GM12891 (cell line): ENCODE data around the gene PTPN22.
A peak's percentile ranks its signal among the peaks of the same experiment; 100 is the strongest.

Experiments
- DNase-seq: peaks from one replicate; pipeline ENCODE4 v3.0.0; 2011; ENCODE audit warnings: low spot score; ENCODE audit not compliant: insufficient read length
- FAIRE-seq: peaks from 2 replicates; lab custom pipeline; 2011; peaks lifted over from hg19 to GRCh38; lab: Jason Lieb, UNC
- PAX5 ChIP-seq: IDR thresholded peaks from 2 replicates; pipeline ENCODE4 v1.6.1; 2011; ENCODE audit warnings: low read length, moderate library complexity, mild to moderate bottlenecking; ENCODE audit not compliant: insufficient read depth, severe bottlenecking
- POLR2A ChIP-seq: IDR thresholded peaks from 2 replicates; pipeline ENCODE4 v1.6.1; 2011; ENCODE audit warnings: low read depth, low read length, control low read depth
- POLR2AphosphoS5 ChIP-seq: IDR thresholded peaks from 2 replicates; pipeline ENCODE4 v1.6.1; 2011; ENCODE audit warnings: low read depth, low read length, control low read depth
- POU2F2 ChIP-seq: IDR thresholded peaks from 2 replicates; pipeline ENCODE4 v1.6.1; 2011; ENCODE audit warnings: low read depth, mild to moderate bottlenecking, control low read depth, low read length, moderate library complexity
- SPI1 ChIP-seq: IDR thresholded peaks from 2 replicates; pipeline ENCODE4 v1.6.1; 2011; ENCODE audit warnings: low read depth, low read length, control low read depth
- TAF1 ChIP-seq: IDR thresholded peaks from 2 replicates; pipeline ENCODE4 v1.6.1; 2011; ENCODE audit warnings: low read depth, low read length, control low read depth

The PTPN22 gene

DNA sequence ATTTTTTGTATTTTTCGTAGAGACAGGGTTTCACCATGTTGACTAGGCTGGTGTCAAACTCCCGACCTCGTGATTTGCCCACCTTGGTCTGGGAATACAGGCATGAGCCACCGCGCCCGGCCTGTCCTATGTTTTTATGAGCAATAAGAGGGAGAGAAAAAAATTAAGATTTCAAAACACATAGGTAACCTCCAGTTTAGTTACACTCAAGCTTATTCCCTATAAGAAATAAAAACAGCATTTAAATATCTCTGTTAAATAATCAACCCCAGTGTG lies 66.3 kb downstream of the PTPN22 start:
- no peak for FAIRE-seq
- TF ChIP-seq POLR2A, result no peak
- TF ChIP-seq TAF1, result no peak
- TF ChIP-seq PAX5, result no peak
- no peak for TF ChIP-seq POU2F2
- no peak for TF ChIP-seq SPI1
- no peak for TF ChIP-seq POLR2AphosphoS5
- no peak for DNase-seq

GRCh38 chr1:113804421-113805255 lies 66.9 kb downstream of the PTPN22 start:
- TF ChIP-seq POLR2A, result no peak
- TF ChIP-seq PAX5, result no peak
- no peak for TF ChIP-seq POU2F2
- no peak for TF ChIP-seq SPI1
- TF ChIP-seq POLR2AphosphoS5, result no peak
- no peak for TF ChIP-seq TAF1
- no peak for FAIRE-seq
- no peak for DNase-seq

GRCh38 chr1:113802367-113803007 lies 69.0 kb downstream of the PTPN22 start:
- FAIRE-seq (no peak), DNase-seq (no peak)
- TF ChIP-seq PAX5 (no peak), POLR2AphosphoS5 (no peak), SPI1 (no peak), POLR2A (no peak), TAF1 (no peak), POU2F2 (no peak)

- TF ChIP-seq SPI1, result no peak
- DNase-seq (no peak), FAIRE-seq (no peak)
Measured at GRCh38 chr1:113800487-113800886, 71.0 kb downstream of the PTPN22 start.

DNA sequence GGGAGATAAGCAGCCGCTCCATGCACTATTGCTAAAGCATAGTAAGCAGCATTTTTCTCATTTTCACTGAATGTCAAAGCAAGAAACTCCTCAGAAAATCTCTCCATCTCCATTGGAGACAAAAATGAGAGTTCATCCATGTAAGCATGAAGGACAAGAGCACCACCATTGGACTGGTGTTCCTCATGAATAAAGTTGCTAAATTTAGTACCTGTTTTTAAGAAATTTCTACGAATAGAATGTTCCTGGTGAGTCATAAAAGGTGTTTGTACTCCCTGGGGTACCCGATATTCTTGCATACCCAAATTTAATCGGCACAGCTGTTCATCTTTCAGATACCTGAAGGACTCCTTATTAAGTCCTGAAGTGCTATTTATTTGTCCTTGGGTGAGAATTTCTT lies 74.0 kb downstream of the PTPN22 start:
- no peak for TF ChIP-seq POLR2A
- no peak for DNase-seq
- no peak for FAIRE-seq

GRCh38 chr1:113793878-113794834 lies 77.4 kb downstream of the PTPN22 start:
- FAIRE-seq (peak; percentile 67), DNase-seq (no peak)
- TF ChIP-seq SPI1 (no peak), PAX5 (no peak), POLR2A (no peak), TAF1 (no peak), POU2F2 (no peak)

- DNase-seq, result no peak
- no peak for FAIRE-seq
- TF ChIP-seq SPI1 (no peak), PAX5 (no peak), POU2F2 (no peak), POLR2AphosphoS5 (no peak), POLR2A (no peak)
Measured at GRCh38 chr1:113792986-113793385, 78.5 kb downstream of the PTPN22 start.

GRCh38 chr1:113792471-113792870 lies 79.0 kb downstream of the PTPN22 start:
- FAIRE-seq, result no peak
- TF ChIP-seq SPI1 (no peak), POLR2A (no peak), PAX5 (no peak)
- no peak for DNase-seq

DNA sequence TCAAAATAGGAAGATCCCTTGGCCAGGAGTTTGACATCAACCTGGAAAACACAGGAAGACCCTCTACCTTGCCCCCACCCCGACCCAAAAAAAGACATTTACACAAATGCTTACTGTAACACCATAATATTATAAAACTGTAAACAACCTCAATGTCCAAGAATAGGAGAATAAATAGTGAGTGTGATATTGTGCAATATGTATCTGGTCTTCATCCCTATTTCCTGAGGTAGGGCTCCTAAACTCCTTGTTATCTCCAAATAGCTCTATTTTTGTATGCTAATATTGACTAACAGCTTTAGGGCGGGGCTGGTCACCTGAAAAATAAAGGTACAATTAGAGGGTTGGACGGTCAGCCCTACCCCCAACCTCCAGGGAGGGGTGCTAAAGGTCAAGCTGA lies 82.7 kb downstream of the PTPN22 start:
- no peak for DNase-seq
- FAIRE-seq, result no peak
- TF ChIP-seq POLR2A (no peak), PAX5 (no peak), POU2F2 (no peak), SPI1 (no peak), POLR2AphosphoS5 (no peak), TAF1 (no peak)

DNA sequence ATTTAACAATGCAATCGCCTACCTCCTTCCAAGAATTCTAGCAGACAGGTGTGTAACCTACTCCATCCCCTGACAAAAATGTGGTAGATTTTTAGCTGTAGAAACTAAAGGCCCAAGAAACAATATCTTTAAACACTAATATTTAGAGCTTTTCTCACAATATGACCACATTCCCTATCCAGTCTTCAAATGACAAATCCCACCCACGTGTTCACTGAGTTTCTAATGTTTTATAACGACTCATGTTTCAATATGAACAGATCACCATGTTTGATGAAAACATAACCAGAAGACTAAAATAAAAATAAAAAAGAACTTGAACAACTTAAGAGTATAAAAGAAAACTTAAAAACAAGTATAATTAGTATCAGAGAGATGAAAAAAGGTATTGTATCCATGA lies 83.8 kb downstream of the PTPN22 start:
- TF ChIP-seq SPI1 (no peak), TAF1 (no peak), PAX5 (no peak), POLR2AphosphoS5 (no peak), POLR2A (no peak), POU2F2 (no peak)
- FAIRE-seq, result no peak
- DNase-seq, result no peak
